Measurements from ENCODE around the gene ZNF345. TPM values are rescaled to one million over a fixed set of nuclear protein-coding genes. Genes with fewer than 3 reads are reported as not detected.
A peak's percentile ranks its signal among the peaks of the same experiment; 100 is the strongest.

ZNF345 gene
- total RNA-seq, 1 donor from 2014 or later: 4.8 TPM

GRCh38 chr19:36837906-36838783 lies 12.5 kb upstream of the ZNF345 start, which contains the start of gene ZNF790:
TSS of gene ZNF790 (minus strand) at chr19:36838387. CDS start at chr19:36825619, 12,768 bp downstream.
- peaks cover 37% of the 10 kb centered on the region for H3K9me3 Mint-ChIP-seq (ENCODE audit: unreplicated experiment)
- Histone ChIP-seq H3K4me1 (ENCODE audit: insufficient read depth, low read length) (peaks cover 4% of the 10 kb centered on the region), H2AFZ (ENCODE audit: low read depth, low read length) (peak within 1 kb of the TSS; percentile 98), H3K27ac (ENCODE audit: low read depth, low read length) (peak within 1 kb of the TSS; percentile 80), H3K36me3 (ENCODE audit: insufficient read depth, low read length) (no peaks in the 10 kb centered on the region), H4K20me1 (ENCODE audit: insufficient read depth, low read length) (no peaks in the 10 kb centered on the region), H3K79me2 (ENCODE audit: insufficient read depth, low read length) (peaks cover 42% of the 10 kb centered on the region), H3K9me3 (ENCODE audit: insufficient read depth, low read depth, low read length) (no peaks in the 10 kb centered on the region), H3K27me3 (ENCODE audit: insufficient read depth, low read length) (no peaks in the 10 kb centered on the region), H3K4me3 (ENCODE audit: insufficient read depth, low read depth, low read length) (peak within 1 kb of the TSS; percentile 92), H3K4me2 (ENCODE audit: low read length) (peak within 1 kb of the TSS; percentile 98), H3K9ac (ENCODE audit: low read length) (peak within 1 kb of the TSS; percentile 89)
- H3K36me3 Mint-ChIP-seq (ENCODE audit: low read depth, unreplicated experiment): peaks cover 45% of the 10 kb centered on the region
- H3K27me3 Mint-ChIP-seq (ENCODE audit: low read depth, unreplicated experiment): no peaks in the 10 kb centered on the region
- H3K4me1 Mint-ChIP-seq (ENCODE audit: low read depth, unreplicated experiment): peaks cover 4% of the 10 kb centered on the region
- FAIRE-seq (peak; percentile 49), DNase-seq (ENCODE audit: low read depth) (peak; percentile 88)
- TF ChIP-seq EZH2 (IDR thresholded peaks at IDR 0.05; ENCODE audit: insufficient read depth, low read length) (no peak), CTCF (IDR thresholded peaks at IDR 0.05; ENCODE audit: insufficient read depth, low read depth, low read length) (no peak)
- H3K27ac Mint-ChIP-seq (ENCODE audit: unreplicated experiment): no peak within 1 kb of the TSS
- no peak within 1 kb of the TSS for H3K4me3 Mint-ChIP-seq (ENCODE audit: unreplicated experiment)

DNA sequence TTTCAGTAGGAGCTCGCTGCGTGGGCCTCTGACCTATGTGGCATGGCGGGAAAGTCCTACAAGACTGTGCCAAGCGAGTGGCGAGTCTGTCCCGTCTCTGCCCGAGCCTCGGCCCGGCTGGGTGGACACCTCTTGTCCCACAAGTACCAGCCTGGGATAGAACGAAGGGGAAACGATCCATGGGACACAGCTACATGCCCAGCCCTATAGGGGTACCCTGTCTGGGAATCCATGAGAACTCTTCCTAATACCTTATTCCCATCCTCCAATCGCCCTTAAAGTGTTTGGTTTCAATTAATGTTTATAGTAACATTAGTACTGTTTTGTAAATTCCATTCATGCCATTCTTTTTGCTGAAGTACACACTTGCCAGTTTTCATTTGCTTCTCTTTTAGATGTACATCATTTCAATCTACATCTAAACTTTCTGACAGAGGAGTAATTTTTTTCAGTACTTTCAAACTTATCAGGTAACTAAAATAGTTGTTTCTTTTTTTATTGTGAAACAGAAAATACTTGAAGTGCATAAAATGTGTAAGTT lies 11.8 kb upstream of the ZNF345 start:
- no peak for FAIRE-seq

More for the DNA sequence above, 11.8 kb upstream of the ZNF345 start:
- H3K9me3 ChIP-seq (ENCODE audit: insufficient read depth, low read depth, low read length): no peaks in the 10 kb centered on the region
- peaks cover 36% of the 10 kb centered on the region for H3K79me2 ChIP-seq (ENCODE audit: insufficient read depth, low read length)
- H3K4me1 Mint-ChIP-seq (ENCODE audit: low read depth, unreplicated experiment): peaks cover 4% of the 10 kb centered on the region
- H3K4me3 Mint-ChIP-seq (ENCODE audit: unreplicated experiment): no peak overlapping the region
- peaks cover 42% of the 10 kb centered on the region for H3K36me3 Mint-ChIP-seq (ENCODE audit: low read depth, unreplicated experiment)
- H3K9ac ChIP-seq (ENCODE audit: low read length): peak overlapping the region; percentile 89
- H3K4me1 ChIP-seq (ENCODE audit: insufficient read depth, low read length): peaks cover 4% of the 10 kb centered on the region
- H3K27ac ChIP-seq (ENCODE audit: low read depth, low read length): peak overlapping the region; percentile 80
- H3K4me3 ChIP-seq (ENCODE audit: insufficient read depth, low read depth, low read length): peak overlapping the region; percentile 92
- peak overlapping the region; percentile 98 for H2AFZ ChIP-seq (ENCODE audit: low read depth, low read length)
- H3K27me3 Mint-ChIP-seq (ENCODE audit: low read depth, unreplicated experiment): no peaks in the 10 kb centered on the region
- H4K20me1 ChIP-seq (ENCODE audit: insufficient read depth, low read length): no peaks in the 10 kb centered on the region
- no peak overlapping the region for H3K27ac Mint-ChIP-seq (ENCODE audit: unreplicated experiment)
- H3K9me3 Mint-ChIP-seq (ENCODE audit: unreplicated experiment): peaks cover 34% of the 10 kb centered on the region
- TF ChIP-seq CTCF (IDR thresholded peaks at IDR 0.05; ENCODE audit: insufficient read depth, low read depth, low read length): no peak
- no peak for TF ChIP-seq EZH2 (IDR thresholded peaks at IDR 0.05; ENCODE audit: insufficient read depth, low read length)
- no peaks in the 10 kb centered on the region for H3K36me3 ChIP-seq (ENCODE audit: insufficient read depth, low read length)
- peak; percentile 15 for DNase-seq (ENCODE audit: low read depth)
- no peaks in the 10 kb centered on the region for H3K27me3 ChIP-seq (ENCODE audit: insufficient read depth, low read length)
- peak overlapping the region; percentile 98 for H3K4me2 ChIP-seq (ENCODE audit: low read length)
